Measurements from ENCODE around the gene CADM3. TPM values are rescaled to one million over a fixed set of nuclear protein-coding genes. Genes with fewer than 3 reads are reported as not detected.
A peak's percentile ranks its signal among the peaks of the same experiment; 100 is the strongest.

CADM3 gene
- total and polyA plus RNA-seq, 4 experiments from 2014 or later: not detected

GRCh38 chr1:159214149-159214760 lies 42.8 kb downstream of the CADM3 start:
- H3K4me3 ChIP-seq (ENCODE audit: low read length in 2 of 2): no peak overlapping the region
- POLR2A ChIA-PET (ENCODE audit: partially characterized antibody): no interaction called here
- H3K4me1 ChIP-seq (ENCODE audit: insufficient read depth, low read length): no peaks in the 10 kb centered on the region
- no peaks in the 10 kb centered on the region for H3K9me3 ChIP-seq (ENCODE audit: control insufficient read depth in 1 of 2, low read length in 2 of 2)
- no peaks in the 10 kb centered on the region for H3K36me3 ChIP-seq (ENCODE audit: insufficient read depth, low read length)
- peaks cover 7% of the 10 kb centered on the region for H3K27me3 ChIP-seq (ENCODE audit: insufficient read depth, low read length)
- Mint-ChIP-seq H3K9me3 (no peaks in the 10 kb centered on the region), H3K36me3 (no peaks in the 10 kb centered on the region), H3K4me3 (no peak overlapping the region), H3K4me1 (peaks cover 0 to 3% (median 0%) of the 10 kb centered on the region in 4 donors), H3K27ac (no peak overlapping the region), H3K27me3 (peaks cover 24 to 38% of the 10 kb centered on the region in 2 donors)
- CTCF ChIA-PET (ENCODE audit: partially characterized antibody): interaction anchor here (0.9 to 5.9 kb wide), 25 partner anchors 9 to 1267 kb away, joined by 3 to 65 read pairs (median 6); no protein-coding TSS in a partner anchor
- peak in 4 of 5 donors; percentile 12 to 27 (median 26) for DNase-seq
- H3K27ac ChIP-seq (ENCODE audit: low read depth, low read length): no peak overlapping the region
- intact Hi-C loops (cut with micrococcal nuclease): loop anchor here (1.0 to 5.0 kb wide), 2 partner anchors 82 to 793 kb away; no protein-coding TSS in a partner anchor

GRCh38 chr1:159218649-159219636 lies 47.5 kb downstream of the CADM3 start:
- H3K36me3 ChIP-seq (ENCODE audit: insufficient read depth, low read length): no peaks in the 10 kb centered on the region
- H3K9me3 ChIP-seq (ENCODE audit: control insufficient read depth in 1 of 2, low read length in 2 of 2): no peaks in the 10 kb centered on the region
- no peaks in the 10 kb centered on the region for H3K36me3 Mint-ChIP-seq
- no peaks in the 10 kb centered on the region for H3K9me3 Mint-ChIP-seq
- no peak overlapping the region for H3K4me3 ChIP-seq (ENCODE audit: low read length in 2 of 2)
- peaks cover 0 to 2% (median 0%) of the 10 kb centered on the region in 4 donors for H3K4me1 Mint-ChIP-seq
- DNase-seq: no peak
- H3K27me3 Mint-ChIP-seq: peaks cover 11 to 25% of the 10 kb centered on the region in 2 donors
- ChIA-PET CTCF (ENCODE audit: partially characterized antibody) (interaction anchor here (1.3 kb wide), 1 partner anchor 9 kb away, joined by 3 read pairs; no protein-coding TSS in a partner anchor), POLR2A (ENCODE audit: partially characterized antibody) (no interaction called here)
- intact Hi-C loops (cut with micrococcal nuclease): no loop called here
- no peak overlapping the region for H3K4me3 Mint-ChIP-seq
- no peak overlapping the region for H3K27ac ChIP-seq (ENCODE audit: low read depth, low read length)
- H3K27ac Mint-ChIP-seq: peak overlapping the region in 1 of 7 donors; percentile 31
- H3K27me3 ChIP-seq (ENCODE audit: insufficient read depth, low read length): no peaks in the 10 kb centered on the region
- no peaks in the 10 kb centered on the region for H3K4me1 ChIP-seq (ENCODE audit: insufficient read depth, low read length)

GRCh38 chr1:159222075-159222865 lies 50.9 kb downstream of the CADM3 start:
- DNase-seq: no peak
- Mint-ChIP-seq H3K27me3 (peaks cover 15 to 30% of the 10 kb centered on the region in 2 donors), H3K4me3 (no peak overlapping the region), H3K9me3 (no peaks in the 10 kb centered on the region), H3K4me1 (no peaks in the 10 kb centered on the region), H3K36me3 (no peaks in the 10 kb centered on the region), H3K27ac (no peak overlapping the region)
- CTCF ChIA-PET (ENCODE audit: partially characterized antibody): interaction anchor here (7.6 kb wide), 1 partner anchor 9 kb away, joined by 65 read pairs; no protein-coding TSS in a partner anchor
- POLR2A ChIA-PET (ENCODE audit: partially characterized antibody): no interaction called here
- Histone ChIP-seq H3K27ac (ENCODE audit: low read depth, low read length) (no peak overlapping the region), H3K9me3 (ENCODE audit: control insufficient read depth in 1 of 2, low read length in 2 of 2) (no peaks in the 10 kb centered on the region), H3K4me3 (ENCODE audit: low read length in 2 of 2) (no peak overlapping the region), H3K36me3 (ENCODE audit: insufficient read depth, low read length) (no peaks in the 10 kb centered on the region), H3K27me3 (ENCODE audit: insufficient read depth, low read length) (no peaks in the 10 kb centered on the region), H3K4me1 (ENCODE audit: insufficient read depth, low read length) (no peaks in the 10 kb centered on the region)
- intact Hi-C loops (cut with micrococcal nuclease): no loop called here

GRCh38 chr1:159223004-159223403 lies 51.6 kb downstream of the CADM3 start:
- H3K36me3 ChIP-seq (ENCODE audit: insufficient read depth, low read length): no peaks in the 10 kb centered on the region
- Mint-ChIP-seq H3K36me3 (no peaks in the 10 kb centered on the region), H3K4me3 (no peak overlapping the region), H3K27ac (no peak overlapping the region), H3K27me3 (peaks cover 15 to 24% of the 10 kb centered on the region in 2 donors), H3K9me3 (no peaks in the 10 kb centered on the region), H3K4me1 (no peaks in the 10 kb centered on the region)
- intact Hi-C loops (cut with micrococcal nuclease): no loop called here
- no peak for DNase-seq
- H3K9me3 ChIP-seq (ENCODE audit: control insufficient read depth in 1 of 2, low read length in 2 of 2): no peaks in the 10 kb centered on the region
- H3K4me1 ChIP-seq (ENCODE audit: insufficient read depth, low read length): no peaks in the 10 kb centered on the region
- H3K4me3 ChIP-seq (ENCODE audit: low read length in 2 of 2): no peak overlapping the region
- H3K27me3 ChIP-seq (ENCODE audit: insufficient read depth, low read length): no peaks in the 10 kb centered on the region
- POLR2A ChIA-PET (ENCODE audit: partially characterized antibody): no interaction called here
- no peak overlapping the region for H3K27ac ChIP-seq (ENCODE audit: low read depth, low read length)
- CTCF ChIA-PET (ENCODE audit: partially characterized antibody): interaction anchor here (7.6 kb wide), 1 partner anchor 10 kb away, joined by 65 read pairs; no protein-coding TSS in a partner anchor

GRCh38 chr1:159228554-159228953 lies 57.1 kb downstream of the CADM3 start:
- H3K4me3 ChIP-seq (ENCODE audit: low read length in 2 of 2): no peak overlapping the region
- intact Hi-C loops (cut with micrococcal nuclease): no loop called here
- ChIA-PET CTCF (ENCODE audit: partially characterized antibody) (no interaction called here), POLR2A (ENCODE audit: partially characterized antibody) (no interaction called here)
- H3K27me3 ChIP-seq (ENCODE audit: insufficient read depth, low read length): no peaks in the 10 kb centered on the region
- H3K27ac ChIP-seq (ENCODE audit: low read depth, low read length): no peak overlapping the region
- Mint-ChIP-seq H3K27ac (no peak overlapping the region), H3K36me3 (no peaks in the 10 kb centered on the region), H3K4me1 (no peaks in the 10 kb centered on the region), H3K27me3 (peaks cover 19 to 22% of the 10 kb centered on the region in 2 donors), H3K4me3 (no peak overlapping the region), H3K9me3 (no peaks in the 10 kb centered on the region)
- DNase-seq: no peak
- no peaks in the 10 kb centered on the region for H3K9me3 ChIP-seq (ENCODE audit: control insufficient read depth in 1 of 2, low read length in 2 of 2)
- H3K4me1 ChIP-seq (ENCODE audit: insufficient read depth, low read length): no peaks in the 10 kb centered on the region
- H3K36me3 ChIP-seq (ENCODE audit: insufficient read depth, low read length): no peaks in the 10 kb centered on the region

- intact Hi-C loops (cut with micrococcal nuclease): no loop called here
- no peaks in the 10 kb centered on the region for H3K27me3 ChIP-seq (ENCODE audit: insufficient read depth, low read length)
- Mint-ChIP-seq H3K4me3 (no peak overlapping the region), H3K27ac (no peak overlapping the region), H3K9me3 (no peaks in the 10 kb centered on the region), H3K36me3 (no peaks in the 10 kb centered on the region), H3K27me3 (peaks cover 17 to 22% of the 10 kb centered on the region in 2 donors), H3K4me1 (no peaks in the 10 kb centered on the region)
- no peaks in the 10 kb centered on the region for H3K4me1 ChIP-seq (ENCODE audit: insufficient read depth, low read length)
- CTCF ChIA-PET (ENCODE audit: partially characterized antibody): interaction anchor here (0.5 to 1.1 kb wide), 2 partner anchors 15 to 1738 kb away, joined by 5 to 6 read pairs; no protein-coding TSS in a partner anchor
- H3K36me3 ChIP-seq (ENCODE audit: insufficient read depth, low read length): no peaks in the 10 kb centered on the region
- H3K9me3 ChIP-seq (ENCODE audit: control insufficient read depth in 1 of 2, low read length in 2 of 2): no peaks in the 10 kb centered on the region
- DNase-seq: no peak
- H3K27ac ChIP-seq (ENCODE audit: low read depth, low read length): no peak overlapping the region
- POLR2A ChIA-PET (ENCODE audit: partially characterized antibody): no interaction called here
- no peak overlapping the region for H3K4me3 ChIP-seq (ENCODE audit: low read length in 2 of 2)
These were observed 58.0 kb downstream of the CADM3 start for GRCh38 chr1:159229260-159229885.

All from CD4-positive, alpha-beta memory T cell (primary cell).